ENCODE results near the gene MRPS10.
"Not testable (repeated sequence)": the region's sequence is repeated elsewhere in the genome, so short reads cannot be mapped to it uniquely, and the experiment has no call there.

MRPS10 gene

DNA sequence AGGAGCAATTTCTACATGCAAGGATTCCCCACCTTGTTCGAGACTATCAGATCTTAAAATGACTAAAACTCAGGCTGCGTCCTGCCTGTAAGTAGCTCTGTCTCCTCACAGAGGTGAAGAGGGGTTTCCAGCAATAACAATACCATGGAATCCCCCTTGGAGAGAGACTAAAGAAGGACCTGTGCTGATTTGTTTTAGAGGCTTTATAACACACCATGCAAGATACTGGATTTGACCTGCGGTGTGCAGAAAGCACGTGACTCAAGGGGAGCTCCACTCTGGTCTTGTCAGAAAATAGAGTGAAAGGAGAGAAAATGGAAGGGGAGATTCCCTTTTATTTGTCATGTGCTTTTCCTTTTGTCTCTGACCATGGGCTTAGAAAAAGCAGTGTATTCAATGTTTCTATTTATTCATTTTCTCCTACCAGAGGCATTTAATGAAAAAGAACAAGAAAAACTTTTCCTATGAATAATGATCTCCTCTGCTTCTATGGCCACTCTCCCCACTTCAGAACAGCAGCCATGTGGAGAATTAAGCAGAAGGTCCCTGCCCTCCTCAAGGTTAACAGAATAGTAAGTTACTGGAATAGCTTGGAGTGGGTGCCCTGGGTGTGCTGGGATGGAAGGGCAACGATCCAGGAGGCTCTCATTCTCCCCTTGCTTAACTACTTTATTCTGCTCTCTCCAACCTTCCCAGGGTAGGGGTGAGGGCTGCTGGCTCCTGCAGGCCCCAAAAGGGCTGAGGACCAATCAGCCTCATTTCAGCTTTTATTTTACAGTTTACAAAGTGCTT is 19.2 kb upstream of the MRPS10 start:
- no peak for DNase-seq

DNA sequence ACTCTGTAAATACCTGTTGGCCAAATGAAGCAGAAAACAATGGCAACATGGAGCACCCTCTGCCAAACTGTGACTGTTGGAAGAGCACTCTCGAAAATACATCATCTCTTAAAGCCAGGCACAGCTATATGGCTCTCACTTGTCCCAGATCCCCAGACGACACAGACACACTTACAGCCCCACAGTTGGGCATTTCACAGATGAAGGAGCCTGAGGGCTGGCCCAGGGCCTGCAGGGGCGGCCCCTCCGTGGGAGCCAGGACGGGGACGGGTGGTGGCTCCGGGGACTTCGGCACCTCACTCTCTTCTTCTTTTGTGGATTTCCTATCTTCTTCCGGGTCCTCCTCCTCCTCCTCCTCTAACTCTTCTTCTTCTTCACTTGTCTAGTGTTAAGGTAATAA is 18.4 kb upstream of the MRPS10 start:
- no peak for DNase-seq

DNA sequence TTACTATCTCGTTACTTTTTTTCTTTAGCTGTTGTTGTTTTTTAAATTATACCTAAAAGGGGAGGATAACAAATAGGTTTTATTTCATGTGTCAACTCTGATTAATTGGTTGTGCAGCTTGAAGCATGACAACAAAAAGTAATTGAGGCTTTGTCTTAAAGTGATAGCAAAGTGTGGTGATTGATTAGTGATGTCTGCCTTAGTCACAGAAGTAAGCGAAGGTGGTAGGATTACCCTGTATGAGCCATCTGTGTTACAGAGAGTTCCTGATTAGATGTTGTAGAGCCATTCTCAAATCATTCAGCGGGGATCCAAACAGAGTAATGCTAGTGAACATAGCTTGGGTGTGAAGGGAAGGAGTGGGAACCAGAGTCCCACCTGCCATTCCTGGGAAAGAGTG is 14.4 kb upstream of the MRPS10 start:
- DNase-seq: no peak

DNA sequence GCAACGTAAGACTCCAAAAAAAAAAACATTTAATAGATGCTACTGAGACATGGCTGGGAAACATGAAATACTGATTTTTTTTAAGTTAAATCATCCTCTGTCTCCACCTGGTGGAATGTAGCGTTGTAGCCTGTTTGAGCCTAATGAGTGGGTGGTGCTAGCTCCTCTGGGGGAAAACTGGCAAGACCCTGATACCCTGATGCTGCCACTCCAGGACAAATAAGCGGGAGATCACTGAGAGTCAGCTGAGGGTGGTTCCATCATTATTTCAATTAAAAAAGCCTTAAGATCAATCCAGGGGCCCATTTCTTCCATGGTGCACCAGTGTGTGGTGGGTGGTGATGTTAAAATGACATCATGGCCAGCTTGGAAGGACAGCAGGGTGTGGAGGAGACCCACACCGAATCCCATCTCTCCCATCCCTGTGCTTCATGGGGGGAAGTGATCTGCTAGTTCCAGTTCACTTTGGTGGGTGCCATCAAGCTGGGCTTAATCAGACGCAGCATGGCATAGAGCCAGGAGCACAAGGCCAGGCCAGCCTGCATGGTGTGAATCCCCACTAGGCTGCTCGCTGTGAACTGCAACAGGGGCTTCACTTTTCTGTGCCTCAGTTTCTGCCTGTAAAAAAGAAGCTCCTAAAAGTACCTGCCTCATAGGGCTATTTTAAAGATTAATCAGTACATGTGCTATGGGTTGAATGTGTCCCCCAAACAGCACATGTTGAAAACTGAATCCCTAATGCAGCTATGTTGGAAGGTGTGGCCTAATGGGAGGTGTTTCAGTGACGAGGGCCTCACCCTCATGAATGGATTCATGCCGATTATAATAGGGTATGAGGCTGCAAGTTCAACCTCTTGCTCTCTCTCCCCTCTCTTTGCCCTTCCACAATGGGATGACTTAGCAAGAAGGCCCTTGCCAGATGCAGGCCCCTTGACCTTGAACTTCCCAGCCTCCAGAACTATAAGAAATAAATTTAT is 13.0 kb upstream of the MRPS10 start:
- no peak for DNase-seq

DNA sequence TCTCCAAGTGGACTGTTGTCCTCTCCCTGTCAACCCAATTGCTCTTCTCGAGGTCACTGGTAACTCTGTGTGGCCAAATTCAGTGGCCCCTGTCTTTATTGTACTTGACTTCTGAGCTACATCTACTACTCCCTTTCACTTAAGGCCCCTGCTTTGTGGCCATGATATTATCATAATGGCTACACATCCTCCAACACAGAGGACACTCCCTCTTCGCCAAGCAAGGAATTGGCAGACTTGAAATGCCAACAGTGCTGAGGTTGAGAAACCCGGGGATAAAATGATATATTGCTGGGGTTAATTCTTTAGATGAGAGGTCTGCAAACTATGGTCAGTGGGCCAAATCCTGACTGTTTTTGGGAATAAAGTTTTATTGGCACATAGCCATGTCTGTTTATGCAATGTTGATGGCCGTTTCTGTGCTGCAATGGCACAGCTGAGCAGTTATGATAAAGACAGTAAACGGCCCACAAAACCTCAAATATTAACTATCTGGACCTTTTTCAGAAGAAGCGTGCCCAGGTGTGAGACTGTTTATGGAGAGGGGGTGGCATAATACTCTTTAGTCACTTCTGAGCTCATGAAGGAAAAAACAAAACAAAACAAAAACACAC is 12.0 kb upstream of the MRPS10 start:
- no peak for DNase-seq

DNA sequence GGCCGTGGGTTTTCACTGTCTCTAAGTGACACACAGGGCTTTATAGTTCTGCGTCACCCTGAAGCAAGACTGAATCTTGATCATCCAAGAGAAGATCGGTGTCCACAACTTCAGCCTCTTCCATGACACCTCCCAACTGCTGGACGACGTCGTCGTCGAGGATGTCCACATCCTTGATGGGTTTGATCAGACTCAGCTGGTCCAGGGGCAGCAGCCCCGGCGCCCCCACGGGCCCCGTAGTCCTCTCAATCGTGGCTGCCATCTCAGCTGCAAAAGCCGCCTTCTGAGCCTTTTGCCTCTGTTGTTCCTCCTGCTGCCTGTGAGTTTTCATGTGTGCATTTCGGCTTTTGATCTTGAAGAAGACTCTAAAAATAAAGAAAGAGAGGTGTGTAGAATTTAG is 10.6 kb upstream of the MRPS10 start:
- no peak for DNase-seq

DNA sequence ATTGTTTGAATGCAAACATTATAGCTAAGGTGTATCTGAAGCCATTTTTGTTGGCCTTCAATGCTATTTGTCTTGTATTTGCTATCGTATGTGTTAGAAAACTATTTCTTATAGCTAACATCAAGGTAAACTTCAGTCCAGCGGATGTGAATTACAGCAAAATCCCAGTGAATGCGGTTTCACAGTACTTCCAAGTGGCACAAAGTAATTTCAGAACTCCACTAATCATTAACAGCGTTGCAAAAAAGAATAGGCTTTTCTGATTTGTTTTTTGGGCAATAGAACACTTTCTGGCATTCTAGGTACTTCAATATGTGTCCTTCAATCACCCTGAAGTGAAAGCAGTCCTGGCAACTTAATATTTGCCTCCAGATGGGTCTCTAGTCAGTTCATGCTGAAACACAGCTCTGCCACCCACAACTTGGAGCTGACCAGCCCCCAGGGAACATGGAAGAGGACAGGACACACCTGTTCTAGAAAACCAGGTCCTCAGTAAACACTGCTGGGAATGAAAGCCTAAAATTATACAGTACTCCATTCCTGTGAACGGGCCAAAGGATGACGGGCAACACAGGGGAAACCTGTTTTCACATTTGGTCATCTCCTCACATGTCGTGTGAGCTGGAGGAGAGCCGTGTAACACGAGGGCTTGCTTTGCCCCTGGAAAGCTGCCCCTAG is 9.7 kb upstream of the MRPS10 start:
- DNase-seq: no peak

DNA sequence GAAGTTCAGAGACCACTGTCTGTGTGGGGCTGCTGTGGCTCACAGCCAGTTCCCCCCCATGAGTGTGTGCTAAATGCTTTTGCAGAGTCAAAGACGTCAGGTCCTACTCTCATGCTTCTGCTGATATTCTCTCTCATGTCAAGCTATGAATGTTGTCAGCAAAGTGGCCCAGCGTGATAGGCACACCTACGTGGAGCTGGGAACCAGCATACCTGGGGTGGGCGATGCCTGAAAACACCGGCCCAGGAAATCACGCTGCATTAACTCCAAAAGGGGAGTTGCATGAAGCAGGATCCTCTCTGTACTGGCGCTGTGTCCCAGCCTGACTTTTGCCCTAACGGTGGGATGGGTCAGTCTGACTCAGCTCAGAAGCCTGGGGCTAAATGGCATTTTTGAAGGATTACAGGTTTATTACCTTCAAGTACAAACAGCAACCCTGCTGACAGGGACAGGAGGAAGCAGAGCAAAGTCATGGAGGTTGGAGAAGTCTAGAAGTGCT is 9.0 kb upstream of the MRPS10 start:
- DNase-seq: no peak

DNA sequence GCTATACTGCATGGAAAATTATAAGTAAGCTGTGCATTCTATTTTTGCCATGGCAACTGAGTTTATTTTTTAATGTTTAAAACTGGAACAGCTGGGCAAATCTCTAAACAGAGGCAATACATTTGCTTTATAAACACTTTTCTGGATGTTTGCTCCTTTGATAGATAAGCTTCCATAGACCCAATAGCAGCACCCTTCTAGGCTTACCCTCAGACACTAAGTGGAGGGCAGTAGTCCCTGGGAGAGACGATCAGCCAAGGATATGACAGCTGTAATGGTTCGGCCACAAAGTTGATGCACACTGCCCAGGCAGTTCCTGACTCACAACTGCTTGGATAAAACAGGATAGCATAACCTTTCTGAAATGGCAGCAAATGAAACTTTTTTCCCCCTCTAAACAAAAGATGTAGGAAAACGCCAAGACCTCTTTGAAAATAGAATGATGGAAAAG is 8.5 kb upstream of the MRPS10 start:
- no peak for DNase-seq

DNA sequence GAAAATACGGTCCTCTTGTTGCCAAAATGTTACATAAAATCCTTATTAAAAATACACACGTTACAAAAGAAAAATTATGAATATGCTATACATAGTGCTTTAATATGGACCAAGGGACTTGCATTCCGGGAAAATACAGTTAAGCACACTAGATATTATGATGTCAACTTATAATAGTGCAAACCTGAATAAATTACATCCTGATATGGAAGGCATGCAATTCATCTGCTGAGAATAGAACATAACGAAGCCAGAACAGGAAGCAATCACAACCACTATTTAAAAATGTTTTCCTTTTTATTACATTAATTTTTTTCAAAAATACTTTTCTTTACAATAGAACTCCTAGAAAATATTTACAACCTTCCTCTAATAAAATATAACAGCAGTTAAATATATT is 7.8 kb upstream of the MRPS10 start:
- no peak for DNase-seq

DNA sequence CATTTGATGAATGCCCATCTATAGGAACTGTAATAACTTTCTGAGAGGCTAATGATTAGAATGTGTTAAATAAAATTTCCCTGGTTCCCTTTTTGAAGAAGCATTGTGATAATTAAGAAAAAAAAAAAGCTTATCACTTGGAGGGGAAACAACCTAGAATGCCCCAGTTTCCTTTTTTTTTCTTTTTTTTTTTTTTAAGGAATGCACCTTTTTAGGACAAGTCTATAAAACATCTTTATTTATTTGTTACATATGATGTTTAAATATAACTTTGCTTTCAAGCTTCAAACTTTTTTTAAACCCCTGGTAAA is 7.3 kb upstream of the MRPS10 start:
- no peak for DNase-seq

DNA sequence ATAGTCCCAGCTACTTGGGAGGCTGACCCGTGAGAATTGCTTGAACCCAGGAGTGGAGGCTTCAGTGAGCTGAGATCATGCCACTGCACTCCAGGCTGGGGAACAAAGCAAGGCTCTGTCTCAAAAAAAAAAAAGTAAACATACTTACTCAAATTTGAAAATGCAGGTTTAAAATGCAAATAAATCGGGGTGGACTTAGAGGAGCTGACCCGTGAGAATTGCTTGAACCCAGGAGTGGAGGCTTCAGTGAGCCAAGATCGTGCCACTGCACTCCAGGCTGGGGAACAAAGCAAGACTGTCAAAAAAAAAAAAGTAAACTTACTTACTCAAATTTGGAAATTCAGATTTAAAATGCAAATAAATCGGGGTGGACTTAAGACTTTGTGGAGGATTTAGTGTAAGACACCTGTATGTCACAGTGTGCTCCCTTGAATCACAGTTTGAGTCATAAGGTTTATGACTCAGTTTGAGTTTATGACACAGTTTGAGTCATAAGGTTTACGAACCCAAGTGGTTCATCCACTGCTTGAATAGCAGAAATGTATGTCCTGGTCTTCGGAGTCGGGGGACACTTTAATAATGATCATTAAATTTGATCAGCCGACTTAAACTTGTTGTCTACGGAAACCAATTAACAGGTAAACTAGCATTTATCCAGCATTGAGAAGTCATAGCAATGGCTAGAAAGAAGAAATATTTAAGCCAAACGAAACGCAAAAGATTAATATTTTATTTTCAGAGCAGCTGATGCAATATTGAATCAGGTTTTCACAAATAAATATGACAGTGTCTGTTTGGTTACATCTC is 6.8 kb upstream of the MRPS10 start:
- DNase-seq: no peak

DNA sequence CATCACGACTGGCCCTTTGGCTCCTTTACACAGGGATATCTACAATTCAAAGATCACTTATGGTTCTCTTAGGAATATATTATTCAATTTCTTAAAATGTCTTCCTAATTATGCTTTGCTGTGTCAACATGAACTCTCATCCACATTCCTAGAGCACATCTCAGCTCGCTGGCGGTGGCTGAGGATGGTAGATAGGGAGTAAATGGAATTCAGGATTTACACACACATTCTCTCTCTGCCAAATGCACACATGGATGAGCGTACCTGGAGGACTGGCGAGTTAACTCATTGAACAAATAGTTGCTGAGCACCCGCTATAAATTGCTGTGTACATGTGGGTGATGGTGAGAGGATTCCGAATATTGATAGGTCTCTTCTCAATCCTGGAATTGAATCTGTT is 4.8 kb upstream of the MRPS10 start:
- DNase-seq: no peak

DNA sequence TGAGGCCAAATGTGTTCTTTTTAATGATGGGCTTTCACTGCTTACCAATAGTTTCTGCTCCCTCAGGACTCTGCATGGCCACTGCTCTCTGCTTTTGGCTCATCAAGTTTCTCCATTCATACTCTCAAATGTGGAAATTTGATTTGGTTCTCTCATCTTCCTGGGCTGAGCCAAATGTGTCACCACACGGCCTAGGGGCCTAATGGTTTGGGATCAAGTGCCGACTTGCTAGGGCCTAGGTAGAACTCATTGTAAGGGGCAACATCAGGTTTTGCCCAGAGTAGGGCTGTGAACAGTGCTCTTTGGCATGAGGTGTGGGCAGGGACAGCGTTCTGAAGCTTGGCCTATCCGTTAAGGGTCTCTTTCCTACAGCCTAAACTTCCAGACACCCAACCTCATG is 3.9 kb upstream of the MRPS10 start:
- DNase-seq: no peak

DNA sequence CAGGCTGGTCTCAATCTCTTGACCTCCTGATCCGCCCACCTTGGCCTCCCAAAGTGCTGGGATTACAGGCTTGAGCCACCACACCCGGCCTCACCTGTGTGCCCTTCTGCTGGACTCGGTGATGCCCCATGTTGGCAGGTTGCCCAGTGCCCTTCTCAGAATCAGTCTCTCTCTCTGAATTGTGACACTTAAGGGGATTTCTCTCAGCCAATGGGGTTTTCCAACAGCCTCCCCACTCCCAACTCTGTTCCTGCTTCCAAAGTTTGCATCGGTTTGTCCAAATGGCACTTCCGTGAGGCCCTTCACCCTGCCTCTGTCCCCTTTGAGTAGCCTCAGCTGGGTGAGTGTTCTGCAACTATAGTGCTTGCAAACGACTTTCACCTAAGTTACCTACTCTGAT is 3.1 kb upstream of the MRPS10 start:
- no peak for DNase-seq

DNA sequence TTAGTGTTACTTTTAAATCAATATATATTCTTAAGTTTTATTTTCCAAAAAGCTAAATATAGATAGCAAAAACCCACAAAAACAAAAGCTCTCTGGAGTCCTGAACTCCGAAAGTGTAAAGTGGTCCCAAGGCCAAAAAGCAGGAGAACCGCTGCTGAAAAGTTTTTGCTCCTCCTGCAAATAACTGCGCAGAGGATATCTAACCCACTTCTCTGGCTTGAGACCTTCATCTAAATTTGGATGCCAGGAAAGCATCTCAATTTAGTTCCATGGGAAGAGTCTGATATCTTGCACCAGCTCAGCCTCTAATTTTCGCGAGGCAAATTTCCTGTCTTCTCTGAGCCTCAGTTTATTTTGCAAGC is 523 bp downstream of the MRPS10 start:
- no peak for DNase-seq

DNA sequence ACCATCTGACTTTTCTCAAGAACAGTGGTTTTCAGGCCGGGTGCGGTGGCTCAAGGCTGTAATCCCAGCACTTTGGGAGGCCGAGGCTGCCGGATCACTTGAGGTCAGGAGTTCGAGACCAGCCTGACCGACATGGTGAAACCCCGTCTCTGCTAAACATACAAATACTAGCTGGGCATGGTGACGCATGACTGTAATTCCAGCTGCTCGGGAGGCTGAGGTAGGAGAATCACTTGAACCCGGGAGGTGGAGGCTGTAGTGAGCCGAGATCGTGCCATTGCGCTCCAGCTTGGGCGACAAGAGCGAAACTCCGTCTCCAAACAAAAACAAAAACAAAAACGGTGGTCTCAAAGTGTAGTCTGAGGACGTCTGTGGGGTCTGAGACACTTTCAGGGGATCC is 1.2 kb downstream of the MRPS10 start:
- DNase-seq: not testable (repeated sequence)

DNA sequence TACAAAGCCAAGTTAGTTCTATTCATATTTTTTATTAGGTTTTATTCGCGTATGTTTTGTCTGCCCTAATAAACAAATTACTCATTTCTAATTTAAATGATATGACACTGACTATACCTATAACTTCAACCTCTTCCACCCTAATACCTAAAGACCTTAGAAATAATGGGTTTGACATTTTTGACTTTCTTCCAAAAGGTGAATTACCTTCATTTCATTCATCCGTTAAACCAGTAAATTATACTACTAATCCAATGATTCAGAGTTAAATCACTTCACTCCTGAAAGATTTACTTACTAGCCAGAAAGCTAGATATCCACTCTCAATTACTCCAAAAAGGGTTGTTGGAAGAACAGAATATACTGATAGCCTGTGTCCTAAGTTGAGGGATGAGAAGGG is 5.2 kb downstream of the MRPS10 start:
- DNase-seq: no peak

DNA sequence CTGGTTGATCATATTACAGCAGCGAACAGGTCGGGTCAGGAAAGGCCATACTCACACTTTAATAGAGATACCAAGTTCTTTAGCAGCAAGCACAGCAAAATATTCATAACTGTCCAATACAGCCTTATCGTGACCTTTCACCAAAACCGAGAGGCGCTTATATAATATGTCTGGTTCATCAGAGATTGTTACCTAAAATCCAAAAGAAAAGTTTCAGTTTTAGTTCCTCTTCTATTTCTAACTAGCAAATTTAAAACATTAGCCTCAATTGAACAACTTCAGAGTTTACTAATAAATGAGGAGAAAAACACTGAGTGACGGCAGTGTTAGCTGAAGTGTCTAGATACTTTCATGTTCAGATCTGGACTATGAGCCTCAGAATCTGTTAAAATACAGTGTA is 5.9 kb downstream of the MRPS10 start:
- no peak for DNase-seq

DNA sequence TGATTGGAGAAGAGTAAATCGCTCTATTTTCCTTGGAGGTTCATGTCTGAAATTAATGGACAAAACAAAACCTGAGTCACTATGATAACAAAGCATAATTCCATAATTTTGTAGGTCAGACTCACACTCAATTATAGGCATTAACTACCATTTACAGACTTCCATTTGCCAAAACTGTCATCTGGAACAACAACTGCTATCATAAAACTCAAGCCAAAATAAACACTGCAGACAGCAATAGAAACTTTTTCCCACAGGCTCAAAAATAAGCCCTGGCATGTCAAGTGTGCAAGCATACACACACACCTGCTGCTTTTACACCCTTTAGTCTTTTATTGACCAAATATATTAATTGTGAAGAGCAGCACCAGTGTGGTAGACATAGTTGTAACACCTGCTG is 7.1 kb downstream of the MRPS10 start:
- DNase-seq: no peak

DNA sequence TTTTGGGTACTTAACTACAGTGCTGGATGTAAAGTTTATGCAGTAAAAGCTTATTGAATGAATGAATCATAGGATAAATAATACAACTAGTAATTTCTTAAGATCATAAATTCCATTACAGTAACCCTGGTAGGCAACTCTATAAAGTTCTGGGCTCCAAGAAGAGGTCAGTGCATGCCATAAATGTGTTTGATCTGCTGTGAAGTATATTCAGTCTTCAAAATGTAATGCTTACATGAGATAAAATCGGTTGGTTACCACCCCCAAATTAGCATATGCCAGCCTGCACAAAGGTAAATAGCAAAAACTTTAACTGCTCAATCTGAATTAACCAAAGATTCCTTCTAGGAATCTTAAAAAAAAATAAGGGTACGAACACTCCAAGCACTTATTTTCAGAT is 10.1 kb downstream of the MRPS10 start:
- DNase-seq: not testable (repeated sequence)

DNA sequence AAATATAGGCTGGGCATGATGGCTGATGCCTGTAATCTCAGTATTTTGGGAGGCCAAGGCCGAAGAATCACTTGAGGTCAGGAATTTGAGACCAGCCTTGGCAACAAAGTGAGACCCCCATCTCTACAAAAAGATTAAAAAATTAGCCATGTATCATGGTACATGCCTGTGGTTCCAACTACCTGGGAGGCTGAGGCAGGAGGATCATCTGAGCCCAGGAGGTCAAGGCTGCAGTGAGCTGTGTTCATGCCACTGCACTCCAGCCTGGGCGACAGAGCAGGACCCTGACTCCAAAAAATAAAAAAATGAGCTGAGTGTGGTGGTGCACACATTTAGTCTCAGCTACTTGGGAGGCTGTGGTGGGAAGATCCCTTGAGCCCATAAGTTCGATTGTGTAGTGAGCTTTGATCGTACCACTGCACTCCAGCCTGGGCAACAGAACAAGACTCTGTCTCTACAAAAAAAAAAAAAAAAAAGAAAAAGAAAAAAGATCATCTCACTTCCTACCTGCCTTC is 12.8 kb downstream of the MRPS10 start:
- no peak for DNase-seq

Data from NCI-H1436 treated with DMSO at 0.1 percent for 48 hours (cell line).